GM19463 (cell line): ENCODE results near the gene IL33.

Source experiments
- ATAC-seq: cut with Tn5 transposase; IDR thresholded peaks from one replicate; pipeline ENCODE4 v1.9.1; 2021; ENCODE audit warnings: mild to moderate bottlenecking, moderate library complexity; ENCODE audit not compliant: unreplicated experiment

The IL33 gene

DNA sequence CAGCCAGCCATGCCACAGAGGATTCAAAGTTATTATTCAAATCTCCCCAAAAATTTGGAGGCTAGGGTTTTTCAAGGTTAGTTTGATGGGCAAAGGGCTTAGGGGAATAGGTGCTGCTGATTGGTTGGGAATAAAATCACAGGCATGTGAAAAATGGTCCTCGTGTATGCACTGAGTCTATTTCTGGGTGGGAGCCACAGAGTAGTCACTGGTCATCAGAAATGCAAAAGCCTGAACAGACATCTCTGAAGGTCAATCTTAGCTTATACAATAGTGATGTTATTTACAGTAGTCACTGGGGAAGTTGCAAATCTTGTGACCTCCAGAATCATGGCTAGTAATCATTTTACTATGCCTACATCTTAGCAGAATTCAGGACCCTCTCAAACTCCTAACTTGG lies 1.3 kb downstream of the IL33 start:
- ATAC-seq, result no peak

DNA sequence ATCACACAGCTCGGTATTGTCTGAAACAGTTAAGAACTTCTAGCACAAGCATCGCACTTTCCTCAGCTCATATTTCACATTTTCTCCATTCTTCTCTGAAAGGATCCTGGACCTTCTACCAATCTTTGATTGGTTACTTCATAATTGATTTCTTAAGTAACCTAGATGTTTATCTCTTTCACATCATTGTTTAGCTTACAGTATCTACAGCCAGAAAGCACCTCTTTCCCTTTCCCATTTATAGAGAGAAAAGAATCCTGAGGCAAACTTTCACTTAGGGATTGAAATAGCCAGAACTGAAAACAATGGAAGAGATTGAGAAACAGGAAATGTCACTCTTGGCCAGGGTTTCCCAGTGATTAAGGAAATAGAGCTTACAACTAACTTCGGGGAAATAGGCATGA lies 2.5 kb downstream of the IL33 start:
- no peak for ATAC-seq

DNA sequence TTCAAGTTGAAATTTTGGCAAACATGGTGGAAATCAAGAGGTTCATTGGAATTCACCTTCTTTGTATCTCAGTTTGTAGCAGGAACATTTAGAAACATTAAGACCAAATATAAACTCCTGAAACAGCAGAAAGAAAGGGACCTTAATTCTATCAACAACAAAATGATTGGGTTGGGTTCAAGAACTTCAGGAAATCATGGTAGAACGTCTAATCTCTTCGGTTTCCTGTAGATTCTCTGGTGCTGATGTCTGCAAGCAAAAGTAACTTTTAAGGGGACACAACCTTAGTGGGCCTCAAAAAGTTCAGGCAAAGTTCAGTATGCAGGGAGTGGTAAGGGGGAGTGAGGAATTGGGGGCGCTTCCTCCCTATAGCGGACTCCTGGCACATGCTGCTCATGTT lies 3.4 kb downstream of the IL33 start:
- ATAC-seq, result no peak

DNA sequence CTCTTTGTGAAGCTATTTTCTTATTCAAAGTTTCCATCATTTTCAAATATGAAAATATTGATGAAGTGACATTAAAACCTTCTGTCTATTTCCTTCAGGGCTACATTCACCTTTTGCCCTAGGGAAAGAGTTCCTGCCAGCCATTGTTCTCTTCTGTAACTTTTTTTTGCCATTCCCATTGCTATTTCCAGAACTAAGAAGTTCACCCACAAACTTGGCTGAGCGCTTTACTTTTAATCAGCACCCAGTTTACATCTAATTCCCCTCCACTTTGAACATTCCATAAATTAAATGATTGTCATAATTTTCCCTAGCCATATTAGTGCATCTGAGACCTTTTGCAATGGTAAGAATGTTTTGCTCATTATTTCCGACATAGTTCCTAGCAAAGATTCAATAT lies 4.4 kb downstream of the IL33 start:
- no peak for ATAC-seq

DNA sequence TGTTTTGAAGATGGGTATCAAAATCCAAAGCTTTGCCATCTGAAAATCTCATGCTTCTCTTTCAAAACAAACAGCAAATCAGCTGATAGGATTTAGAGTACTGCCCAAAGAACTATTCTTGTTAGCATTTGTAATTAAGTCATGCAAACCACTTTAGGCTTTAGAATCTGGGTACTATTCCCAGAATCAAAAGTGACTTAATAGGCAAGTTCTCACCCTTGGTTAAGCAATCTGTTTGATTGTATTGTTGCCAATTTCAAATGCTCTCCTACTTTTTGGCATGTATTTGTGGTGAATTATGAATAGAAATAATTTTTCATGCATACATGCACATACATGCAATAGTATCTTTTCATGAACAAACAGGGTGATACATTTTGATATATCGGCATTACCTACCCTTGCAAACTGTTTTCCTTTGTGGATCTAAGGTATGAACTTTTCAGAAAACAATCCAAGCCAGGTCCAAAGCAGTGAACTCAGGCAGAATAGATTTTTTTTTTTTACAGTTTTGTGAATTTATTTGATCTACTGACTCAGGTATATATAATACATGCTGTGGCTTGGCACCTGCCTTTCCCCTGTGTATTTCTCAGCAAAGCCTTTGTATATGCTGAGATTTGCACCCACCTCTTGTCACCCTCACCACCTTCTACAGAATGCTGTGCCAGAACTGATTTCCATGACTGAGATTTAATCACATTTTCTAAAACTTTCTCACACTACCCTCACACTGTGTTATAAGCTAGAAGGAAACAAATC lies 9.0 kb downstream of the IL33 start:
- no peak for ATAC-seq

DNA sequence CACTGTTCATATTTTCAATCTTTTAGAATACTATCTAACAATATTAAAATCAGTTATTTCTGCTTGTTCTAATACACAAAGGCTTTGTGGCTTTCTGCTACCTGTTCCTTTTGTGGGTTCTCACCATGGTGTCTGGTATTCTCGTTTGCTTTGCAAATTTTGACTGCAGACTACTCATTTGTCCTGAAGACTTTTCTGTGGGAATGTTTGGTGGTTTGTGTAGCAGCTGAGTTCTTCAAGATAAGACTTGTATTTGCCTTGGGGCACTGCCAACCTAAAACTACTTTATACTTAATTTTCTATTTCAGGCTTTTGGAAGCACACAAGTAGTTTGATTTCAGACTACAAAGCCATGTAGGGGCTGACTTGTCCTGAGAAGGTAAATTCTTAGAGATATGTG lies 11.1 kb downstream of the IL33 start:
- no peak for ATAC-seq

DNA sequence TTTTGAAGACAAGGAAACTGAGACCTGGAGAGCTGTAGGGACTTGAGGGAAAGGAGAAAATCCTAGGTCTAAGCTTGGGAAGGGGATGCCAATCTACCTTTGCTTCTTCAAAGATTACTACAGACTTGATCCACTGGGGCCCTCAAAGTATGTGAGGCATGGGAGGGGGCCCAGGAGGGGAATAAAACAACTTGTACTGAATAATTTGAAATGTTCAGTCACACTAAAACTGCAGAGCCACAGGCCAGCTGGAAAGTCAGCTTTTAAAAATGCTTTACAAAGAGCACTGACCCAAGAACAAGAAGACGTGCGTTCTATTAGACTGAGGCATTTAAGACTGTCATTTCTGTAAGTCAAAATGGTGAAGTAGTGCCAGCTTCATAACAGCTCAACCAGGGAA lies 13.6 kb downstream of the IL33 start:
- ATAC-seq, result no peak

DNA sequence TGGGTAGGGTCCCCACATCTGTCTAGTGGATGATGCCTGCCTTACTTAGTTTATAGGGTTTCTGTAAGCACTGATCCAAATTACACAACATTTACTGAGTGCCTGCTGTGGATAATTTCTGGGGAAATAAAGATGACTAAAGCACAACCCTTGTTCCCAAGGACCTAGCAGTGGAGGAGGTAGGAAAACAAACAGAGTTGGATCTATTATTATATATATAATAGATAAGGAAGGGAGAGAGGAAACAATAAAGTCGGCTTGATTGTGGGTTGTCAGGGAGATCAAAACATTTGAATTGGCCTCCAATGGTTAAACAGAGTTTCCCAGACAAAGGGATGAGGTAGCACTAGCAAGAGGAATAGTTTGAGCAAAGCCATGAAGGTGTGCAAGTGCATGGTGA lies 14.0 kb downstream of the IL33 start:
- no peak for ATAC-seq

DNA sequence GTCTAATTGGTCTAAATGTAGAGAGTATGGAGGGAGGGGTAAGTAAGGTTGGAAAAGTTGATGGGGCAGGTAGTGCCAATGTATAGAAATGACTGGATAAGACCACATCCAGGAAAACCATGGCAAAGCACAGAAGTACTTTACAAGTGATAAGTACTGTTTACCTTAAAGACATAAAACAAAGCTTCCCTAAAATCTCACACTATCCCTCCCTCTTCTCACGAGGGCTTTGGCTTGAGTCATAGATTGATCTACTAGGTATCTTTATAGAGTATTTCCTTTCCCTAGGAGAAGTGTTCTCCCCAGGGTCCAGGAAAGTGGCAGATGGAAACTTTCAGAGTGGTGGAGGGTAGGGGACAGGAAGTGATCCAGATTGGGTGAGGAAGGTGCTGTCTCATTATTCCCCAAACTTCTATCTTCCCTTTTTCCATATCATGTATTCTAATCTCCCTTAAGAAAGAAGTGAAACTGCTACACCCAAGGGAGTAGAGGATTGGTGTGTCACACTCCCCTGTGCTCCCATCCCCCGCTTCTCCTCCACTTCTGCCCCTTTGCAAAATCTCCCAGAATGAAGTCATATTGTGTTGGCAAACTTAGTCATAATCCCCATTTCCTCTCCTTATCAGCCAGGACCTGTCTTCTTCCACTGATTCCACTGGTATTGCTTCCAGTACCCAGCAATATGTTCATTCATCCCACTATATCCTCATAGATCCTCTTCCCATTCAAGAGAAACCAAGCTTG lies 14.6 kb downstream of the IL33 start:
- no peak for ATAC-seq

DNA sequence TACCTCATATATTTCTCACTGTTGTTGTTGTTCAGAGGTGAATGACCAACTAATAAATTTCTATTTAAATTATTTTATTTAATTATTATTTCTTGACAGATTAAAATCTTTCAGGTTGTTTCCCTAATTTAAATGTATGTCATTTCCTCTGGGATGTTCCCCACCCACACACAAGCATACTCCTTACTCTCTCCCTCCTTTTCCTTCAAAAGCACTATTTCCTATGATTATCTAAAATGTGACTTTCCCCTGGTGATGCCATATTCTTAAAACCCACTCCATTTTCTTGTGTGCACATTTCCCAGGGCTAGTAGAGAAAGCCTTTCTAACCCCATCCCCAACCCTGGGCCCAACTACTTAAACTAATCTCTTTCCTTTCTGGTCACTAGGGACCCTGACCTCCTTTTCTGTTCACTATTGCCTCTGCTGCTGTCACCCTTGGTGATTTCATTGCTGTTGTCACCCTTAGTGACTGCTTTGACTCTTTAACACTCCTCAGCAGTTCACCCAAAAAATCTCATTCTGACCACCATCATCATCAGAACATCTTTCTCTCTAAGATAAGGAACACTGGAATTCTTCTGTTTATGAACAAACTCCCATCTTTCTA lies 16.8 kb downstream of the IL33 start:
- no peak for ATAC-seq

DNA sequence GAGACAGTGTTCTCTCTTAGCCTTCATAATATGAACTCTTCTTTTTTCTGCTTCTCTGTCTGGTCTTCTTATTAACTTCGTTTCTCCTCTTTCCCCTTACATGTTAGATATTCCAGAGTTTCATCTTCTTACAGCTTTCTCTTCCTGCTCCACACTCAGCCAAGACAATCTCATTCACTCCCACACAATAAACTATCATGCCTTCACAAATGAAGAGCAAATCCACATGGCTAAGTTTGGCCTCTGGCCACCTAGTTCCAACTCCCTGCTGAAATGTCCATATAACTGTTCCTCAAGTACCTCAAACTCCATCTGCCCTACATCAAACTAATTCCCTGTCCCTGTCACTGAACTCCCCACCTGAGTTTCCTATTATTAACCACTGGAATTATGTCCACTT lies 18.4 kb downstream of the IL33 start:
- no peak for ATAC-seq

DNA sequence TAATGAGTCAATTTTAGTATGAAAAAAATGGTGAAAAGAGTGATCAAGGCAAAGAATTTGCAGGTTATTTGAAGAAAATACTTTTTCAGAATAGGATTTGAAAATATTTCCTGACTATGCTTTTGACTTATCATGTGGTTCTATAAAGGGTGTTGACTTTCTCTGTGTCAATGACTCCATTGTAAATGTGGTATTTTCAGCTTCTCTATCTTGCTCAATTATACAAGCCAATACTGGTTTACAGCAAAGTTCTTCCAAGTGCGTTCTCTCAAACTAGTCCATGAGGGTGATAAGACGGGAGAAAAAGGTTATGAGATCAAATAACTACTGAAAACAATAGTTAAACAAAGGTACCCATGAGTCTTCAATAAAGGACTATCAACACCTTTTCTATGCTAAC lies 21.7 kb downstream of the IL33 start:
- ATAC-seq, result no peak

DNA sequence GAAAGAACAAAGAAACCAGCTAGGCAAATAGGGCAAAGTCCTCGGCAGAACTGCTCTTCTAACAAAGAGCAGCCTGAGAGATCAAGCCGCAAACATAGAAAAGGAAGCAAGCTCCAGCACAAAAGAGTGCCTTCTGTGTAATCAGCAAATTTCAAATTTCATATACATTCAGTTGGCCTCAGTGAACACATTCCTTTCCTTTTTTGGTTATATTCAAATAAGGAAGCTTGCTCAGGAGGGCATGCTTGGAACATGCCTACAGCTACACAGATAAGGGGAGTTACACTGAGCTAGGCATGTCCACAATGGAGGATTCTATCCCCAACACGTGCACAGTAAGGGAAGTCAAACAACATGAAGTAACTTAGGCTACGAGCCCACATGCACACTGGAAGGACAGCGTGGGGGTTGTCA lies 23.4 kb downstream of the IL33 start:
- no peak for ATAC-seq

DNA sequence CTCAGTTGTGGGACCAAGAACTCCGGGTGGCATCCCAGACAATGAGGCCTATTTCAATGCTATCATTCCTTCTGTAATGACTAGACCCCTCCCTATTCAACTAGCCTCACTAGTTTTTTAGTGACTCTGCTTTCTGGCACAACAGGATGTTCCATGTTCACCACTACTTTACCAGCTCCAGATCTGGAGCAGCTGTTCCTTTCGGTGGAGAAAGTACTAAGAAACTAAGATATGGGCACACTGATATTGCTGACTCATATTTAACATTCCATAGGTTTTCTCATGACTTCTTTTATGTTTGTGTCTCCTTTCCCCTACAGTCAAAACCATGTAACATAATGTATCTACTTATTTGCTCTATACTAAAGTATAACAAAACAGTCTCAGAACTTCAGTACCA lies 24.1 kb downstream of the IL33 start:
- ATAC-seq, result no peak

DNA sequence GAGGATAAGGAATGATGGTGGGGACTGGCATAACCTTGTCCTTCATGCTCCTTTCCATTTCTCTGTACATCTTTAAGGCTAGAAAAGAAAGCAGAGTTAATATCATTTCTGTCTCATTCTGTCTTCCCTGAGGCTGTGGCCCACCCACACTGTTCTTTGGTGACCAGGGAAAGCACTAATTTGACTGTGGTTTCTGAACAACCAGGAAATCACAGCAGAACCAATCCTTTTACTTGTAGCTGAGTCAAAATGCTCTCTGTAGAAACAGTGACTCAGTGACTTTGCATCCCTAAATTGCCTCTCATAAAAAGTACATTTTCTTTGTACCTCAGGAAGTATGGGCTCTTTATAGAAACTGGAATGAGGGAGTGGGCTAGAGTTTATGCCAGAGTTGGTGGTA lies 28.1 kb downstream of the IL33 start:
- ATAC-seq, result peak; percentile 91

DNA sequence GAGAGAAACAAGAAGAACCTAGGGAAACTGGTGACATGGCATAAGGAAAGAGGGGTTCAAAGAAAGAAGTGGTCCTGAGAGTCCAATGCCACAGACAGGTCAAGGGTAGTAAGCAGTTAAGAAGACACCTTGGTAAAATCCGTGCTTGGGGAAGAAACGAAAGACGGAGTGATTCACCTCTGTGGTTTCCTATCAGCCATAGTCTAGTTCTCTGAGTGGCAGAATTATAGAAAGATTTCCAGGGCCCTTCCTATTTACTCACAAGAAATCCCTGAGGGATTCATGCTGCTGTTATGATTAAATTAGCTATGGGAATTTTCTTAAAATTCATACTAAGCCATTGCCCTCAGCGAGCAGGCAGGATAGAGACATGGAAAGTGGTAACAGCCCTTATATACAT lies 31.7 kb downstream of the IL33 start:
- ATAC-seq, result no peak

DNA sequence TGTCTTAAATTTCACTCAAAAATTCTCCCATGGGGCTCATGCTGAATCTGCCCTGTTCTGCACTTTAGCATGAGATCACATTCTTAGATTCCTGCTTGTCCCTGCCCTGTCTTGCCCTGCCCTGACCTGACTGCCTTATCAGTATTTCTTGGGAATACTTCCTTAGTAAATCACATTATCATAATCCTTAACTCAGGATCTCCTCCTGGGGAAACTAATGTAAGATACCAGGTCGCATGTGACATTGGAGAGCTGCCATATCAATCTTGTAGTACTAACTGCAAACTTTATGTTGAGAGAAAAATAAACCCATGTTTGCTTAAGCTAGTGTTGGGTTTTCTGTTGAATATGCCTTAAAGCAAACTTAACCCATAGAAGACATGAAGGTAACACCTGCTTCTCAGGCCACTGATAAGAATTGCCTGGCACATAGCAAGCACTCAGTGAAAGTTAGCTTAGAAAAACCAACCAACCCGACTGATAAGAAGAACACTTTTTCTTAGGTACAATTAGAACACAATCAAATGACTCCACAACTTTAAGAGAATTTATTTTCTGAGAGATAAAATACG lies 53.3 kb downstream of the IL33 start:
- ATAC-seq, result no peak

DNA sequence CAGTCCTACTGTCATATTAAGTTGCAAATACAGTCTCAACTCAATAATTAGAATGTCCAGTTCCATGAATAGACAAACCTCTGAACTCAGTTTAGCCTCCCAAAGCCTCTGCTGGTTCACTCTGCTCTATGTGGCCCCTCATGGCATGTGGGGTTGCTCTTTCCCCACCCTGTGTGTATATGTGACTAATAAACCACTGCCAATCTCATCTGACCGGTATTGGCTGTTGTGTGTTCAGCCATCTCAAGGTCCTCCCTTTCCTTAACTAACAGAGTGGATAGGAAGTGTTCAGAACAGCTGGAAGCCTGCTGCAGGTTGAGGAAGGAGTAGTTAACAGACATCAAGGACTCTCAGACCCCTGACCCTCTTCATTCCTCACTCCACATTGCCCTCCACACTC lies 55.3 kb downstream of the IL33 start:
- no peak for ATAC-seq

DNA sequence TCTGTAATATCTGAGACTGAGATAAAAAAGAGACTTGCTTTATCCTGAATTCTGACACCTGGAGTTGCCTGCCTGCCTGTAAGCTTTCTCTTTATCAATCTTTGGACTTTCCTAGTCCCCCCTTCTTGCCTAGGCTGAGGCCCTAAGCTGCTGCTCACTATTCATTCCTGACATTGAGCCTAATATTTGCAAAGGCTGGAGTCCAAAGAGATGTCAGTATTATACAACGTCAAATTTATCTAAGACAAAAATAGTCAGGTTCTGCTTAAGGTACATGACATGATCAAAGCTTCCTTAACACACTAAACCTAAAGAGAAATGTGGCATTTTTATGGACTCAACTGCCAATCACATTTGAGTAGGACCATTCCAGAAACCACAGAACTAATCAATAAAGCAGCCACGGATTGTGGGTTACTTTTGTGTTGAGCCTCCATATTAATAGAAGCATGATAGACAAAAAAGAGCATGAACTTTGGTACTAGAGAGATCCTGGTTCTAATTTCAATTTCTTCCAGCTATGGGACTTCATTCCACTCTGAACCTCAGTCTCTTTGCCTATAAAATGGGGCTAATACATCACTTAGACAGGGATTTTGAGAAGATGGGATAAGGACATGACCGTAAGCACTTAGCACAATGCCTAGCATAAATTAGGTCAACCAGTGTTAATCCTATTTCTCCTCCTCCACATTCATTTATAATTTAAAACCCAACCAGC lies 56.1 kb downstream of the IL33 start:
- no peak for ATAC-seq

DNA sequence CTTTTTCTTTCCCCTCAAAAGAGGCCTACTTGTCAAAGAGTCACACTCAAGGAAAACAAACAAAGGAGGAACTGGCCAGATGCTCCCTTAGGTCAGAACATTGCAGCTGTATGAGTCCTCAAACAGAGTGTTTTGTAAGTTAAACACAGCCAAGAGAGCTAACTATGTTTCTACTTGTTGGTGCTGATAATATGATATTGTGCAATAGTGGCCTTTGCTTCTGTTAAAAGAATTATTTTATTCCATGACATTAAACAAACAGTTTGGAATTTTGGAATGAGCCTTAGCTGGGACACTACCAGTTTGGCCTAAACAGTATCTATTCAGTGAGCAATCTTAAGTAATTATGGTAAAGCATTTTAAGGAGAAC lies 56.6 kb downstream of the IL33 start:
- no peak for ATAC-seq

DNA sequence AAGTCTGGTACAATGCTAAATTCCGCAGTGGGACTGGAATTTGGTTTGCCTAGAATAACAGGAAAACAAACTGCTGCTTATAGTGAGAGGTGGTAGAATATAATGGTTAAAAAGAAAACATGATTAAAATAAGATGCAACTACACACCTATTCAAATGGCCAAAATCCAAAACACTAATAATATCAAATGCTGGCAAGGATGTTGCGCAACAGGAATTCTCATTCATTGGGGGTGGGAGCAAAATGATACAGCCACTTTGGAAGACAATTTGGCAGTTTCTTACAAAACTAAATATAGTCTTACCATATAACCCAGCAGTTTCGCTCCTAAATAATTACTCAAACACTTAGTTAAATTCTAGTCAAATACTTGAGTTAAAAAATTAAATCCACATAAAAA lies 61.8 kb downstream of the IL33 start:
- no peak for ATAC-seq
